ENCODE data around the gene MFSD12.

MFSD12 gene

DNA sequence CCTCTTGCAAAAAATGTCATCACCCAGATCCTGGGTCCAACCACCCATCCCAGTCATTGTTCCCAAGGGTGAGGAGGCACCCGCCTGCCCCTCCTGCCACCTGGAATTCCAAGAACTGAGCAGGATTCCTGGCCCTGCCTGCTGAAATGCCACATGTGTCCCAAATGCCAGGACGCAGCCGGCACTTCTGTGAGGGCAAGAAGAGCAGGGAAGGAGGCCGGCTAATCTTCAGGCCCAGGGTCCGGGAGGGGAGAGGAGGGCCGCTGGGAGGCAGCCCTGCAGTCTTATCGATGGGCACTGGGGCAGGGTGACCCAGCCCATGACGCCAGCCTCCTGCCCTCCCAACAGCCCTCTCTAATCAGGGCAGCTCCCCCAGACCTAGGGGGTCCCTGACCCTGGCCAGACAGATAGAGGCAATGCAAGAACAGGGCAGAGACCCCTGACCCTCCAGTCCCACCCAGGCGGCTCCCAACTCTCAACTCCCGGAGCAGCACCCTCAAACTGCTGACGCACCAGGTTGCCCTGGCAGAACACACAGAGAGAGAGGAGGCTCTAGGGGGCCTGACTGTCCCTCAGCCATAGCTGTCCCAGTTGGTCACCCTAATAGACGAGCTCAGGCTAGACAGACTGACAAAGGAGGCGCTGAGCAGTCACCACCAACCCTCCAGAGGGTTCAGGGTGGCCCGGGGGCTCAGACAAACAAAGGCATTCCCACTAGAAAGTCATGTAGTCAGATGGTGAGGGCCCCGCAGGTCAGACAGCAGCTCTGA lies 1.5 kb downstream of the MFSD12 start:
- DNase-seq, result no peak

- DNase-seq, result no peak
Observed at GRCh38 chr19:3554254-3555083, 2.9 kb downstream of the MFSD12 start.

- no peak for DNase-seq
Observed at GRCh38 chr19:3551792-3552095, 5.6 kb downstream of the MFSD12 start.

- DNase-seq, result no peak
Observed at GRCh38 chr19:3550947-3551791, 6.2 kb downstream of the MFSD12 start.

- no peak for DNase-seq
Observed at GRCh38 chr19:3549816-3550215, 7.6 kb downstream of the MFSD12 start.

DNA sequence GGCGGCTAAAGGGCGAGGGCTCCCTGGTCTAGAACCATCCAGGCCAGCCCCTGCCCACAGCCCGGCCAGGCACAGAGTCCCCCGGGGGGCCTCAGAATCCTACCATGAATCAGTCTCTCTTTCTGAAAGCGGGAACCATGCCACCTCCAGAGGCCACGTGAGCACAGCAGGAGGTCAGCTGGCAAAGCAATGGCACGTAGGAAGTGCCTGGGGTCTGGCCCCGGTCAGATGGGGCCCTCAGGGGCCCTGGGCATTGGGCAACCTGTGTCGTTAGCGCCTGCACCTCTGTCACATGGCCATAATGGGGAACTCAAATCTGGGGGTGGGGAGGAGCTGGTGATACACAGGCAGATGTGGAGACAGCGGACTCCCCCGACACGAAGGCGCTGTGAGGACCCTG lies 8.8 kb downstream of the MFSD12 start:
- DNase-seq, result no peak

GRCh38 chr19:3547767-3548282 lies 9.6 kb downstream of the MFSD12 start:
- DNase-seq, result no peak

GRCh38 chr19:3547301-3547731 lies 10.1 kb downstream of the MFSD12 start:
- no peak for DNase-seq

DNA sequence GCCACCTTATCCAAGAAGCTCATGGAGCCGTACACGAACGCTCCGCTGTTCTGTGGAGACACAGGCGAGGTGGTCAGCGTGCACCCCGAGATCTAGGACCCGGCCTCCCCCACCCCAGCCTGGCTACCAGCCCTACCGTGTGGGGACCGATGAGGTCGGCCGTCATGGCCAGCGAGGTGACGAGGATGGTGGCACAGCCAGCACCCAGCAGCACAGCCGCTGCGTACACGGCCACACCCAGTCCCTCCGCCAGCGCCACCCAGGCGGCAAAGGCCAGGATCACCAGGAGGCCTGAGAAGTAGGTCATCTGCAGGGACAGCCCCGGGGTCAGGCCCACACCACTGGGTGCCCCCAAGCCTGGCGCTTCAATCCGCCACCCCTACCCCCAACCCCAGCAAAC lies 11.3 kb downstream of the MFSD12 start:
- DNase-seq, result no peak

DNA sequence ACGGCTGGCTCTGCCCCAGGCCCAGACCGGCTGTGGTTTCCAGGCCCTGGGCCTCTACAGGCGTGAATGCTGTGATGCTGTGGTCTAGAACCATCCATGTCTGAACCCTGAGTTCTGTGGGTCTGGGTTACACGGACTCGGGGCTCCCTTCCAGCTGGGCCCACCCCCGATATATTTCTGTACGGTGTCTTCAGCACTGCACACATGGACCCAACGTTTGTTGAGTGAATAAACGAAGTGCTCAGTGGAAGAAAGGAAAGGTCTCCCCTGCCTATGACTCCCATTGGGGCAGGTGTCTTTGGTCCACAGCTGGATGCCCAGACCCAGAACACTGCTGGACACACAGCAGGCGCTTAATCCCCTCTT lies 11.7 kb downstream of the MFSD12 start:
- no peak for DNase-seq

DNA sequence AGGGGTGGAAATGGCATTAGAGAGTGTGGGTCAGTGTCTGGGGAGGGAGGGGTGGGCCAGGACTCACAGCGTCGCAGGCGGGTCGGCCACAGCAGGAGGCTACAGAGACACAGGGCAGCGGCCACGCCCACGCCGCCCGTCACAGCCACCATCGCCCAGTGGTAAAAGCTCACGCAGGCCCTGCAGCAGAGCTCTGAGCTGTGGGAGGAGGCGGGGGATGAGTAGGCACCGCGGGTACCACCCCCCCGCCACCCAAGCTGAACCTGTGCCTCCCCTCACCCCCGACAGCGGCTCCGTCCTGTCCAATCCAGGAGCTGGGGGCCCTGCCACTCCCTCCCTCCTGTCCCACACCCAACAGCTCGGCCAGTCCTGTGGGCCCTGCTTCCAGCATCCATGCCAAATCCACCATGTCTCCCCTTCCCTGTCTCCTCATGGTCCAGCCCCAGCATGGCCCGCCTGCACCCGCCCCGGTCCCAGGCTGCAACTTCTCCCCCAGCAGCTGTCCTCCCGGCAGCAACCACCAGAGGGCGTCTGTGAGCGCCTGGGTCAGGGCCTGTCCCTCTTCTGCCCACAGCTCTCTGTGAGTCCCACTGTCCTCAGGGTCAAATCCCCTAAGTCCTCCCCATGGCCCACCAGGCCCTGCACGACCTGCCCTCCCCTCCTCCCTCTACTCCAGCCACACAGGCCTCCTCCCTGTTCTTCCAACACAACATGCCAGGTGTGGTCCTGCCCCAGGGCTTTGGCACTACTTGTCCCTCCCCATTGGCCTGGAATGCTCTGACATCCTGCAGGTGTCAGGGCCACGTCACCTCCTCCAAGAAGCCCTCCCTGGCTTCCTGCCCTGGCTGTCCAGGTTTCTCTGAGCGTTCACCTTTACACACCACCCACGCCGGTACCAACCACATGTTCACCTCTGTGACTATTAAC lies 12.4 kb downstream of the MFSD12 start:
- DNase-seq, result peak; percentile 19

GRCh38 chr19:3544058-3544376 lies 13.4 kb downstream of the MFSD12 start:
- no peak for DNase-seq

- DNase-seq, result no peak
Observed at GRCh38 chr19:3543150-3544057, 14.0 kb downstream of the MFSD12 start.

DNA sequence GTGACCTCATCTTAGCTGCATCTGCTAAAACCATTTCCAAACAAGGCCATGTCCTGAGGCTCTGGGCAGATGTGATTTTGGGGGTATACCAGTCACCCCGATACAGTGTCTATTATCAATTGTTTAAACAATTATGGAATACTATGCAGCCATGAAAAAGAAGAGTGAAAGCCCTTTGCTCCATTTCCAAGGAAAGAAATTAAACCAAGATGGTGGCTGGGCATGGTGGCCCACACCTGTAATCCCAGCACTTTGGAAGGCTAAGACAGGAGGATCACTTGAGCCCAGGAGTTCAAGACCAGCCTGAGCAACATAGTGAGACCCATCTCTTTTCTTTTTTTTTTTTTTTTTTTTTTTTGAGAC lies 17.6 kb downstream of the MFSD12 start:
- no peak for DNase-seq

- no peak for DNase-seq
Observed at GRCh38 chr19:3538965-3539755, 18.2 kb downstream of the MFSD12 start, which contains the start of gene TEKTIP1. Gene TEKTIP1, plus strand, starts transcription at chr19:3539174. Its CDS starts 4 bp downstream, at chr19:3539178.

DNA sequence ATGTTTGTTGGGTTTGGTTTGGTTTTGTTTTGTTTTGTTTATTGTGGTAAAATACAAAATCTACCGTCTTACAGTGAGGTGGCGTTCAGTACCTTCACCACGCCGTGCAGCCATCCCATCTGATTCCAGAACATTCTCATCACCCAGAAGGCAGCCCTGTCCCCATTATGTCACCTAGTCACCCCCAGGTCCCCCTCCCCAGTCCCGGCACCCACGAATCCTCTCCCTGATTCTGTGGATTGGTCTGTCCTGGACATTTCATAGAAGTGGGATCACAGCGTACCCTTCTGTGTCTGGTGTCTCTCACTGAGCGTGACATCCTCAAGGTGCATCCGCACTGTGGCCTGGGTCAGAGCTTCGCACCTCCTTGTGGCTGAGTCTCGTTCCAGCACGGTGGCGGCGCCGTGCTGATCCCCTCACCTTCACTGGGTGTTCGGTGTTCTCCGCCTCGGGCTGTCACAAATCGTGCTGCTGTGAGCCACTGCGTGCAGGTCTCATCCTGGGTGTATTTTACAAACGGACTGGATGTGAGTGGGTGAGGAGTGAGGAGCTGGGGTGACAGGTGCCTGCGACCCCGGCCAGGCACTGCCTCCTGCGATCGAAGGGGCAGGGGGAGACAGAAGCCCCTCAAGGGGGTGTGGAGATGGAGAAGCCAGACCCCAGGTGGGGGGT lies 19.0 kb downstream of the MFSD12 start:
- no peak for DNase-seq

GRCh38 chr19:3537438-3538240 lies 19.7 kb downstream of the MFSD12 start:
- DNase-seq, result no peak

DNA sequence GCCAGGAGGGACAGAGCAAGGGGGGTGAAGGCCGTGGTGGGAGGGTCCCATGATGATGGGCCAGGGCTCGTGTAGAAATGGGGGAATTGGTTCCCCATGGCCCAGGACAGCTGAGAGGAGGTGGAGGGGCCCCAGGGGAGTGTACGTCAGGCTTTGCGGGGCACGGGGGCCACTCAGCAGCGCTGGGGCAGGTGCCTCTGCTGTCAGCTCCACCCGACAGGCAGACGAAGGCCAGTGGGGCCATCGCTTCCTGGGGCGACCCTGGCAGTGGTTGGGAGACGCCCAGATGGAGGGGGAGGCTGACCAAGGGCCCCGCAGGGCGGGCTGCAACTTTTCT lies 20.3 kb downstream of the MFSD12 start:
- no peak for DNase-seq
